Adrenal gland (tissue), 5 donors: ENCODE measurements around the gene CAPN8.

Experiments
- POLR2A ChIP-seq, 2 donors: fragments of 450-650 bp; IDR thresholded peaks; one replicate each; pipeline ENCODE4 v1.6.1; 2017; ENCODE audit warnings: antibody characterized with exemption in 2 of 2, mild to moderate bottlenecking in 2 of 2, moderate library complexity in 1 of 2
- TF ChIP-seq, protein P1 (sequence below), 6 experiments: fragments of 450-650 bp in 4 of 6; fragments of 200-600 bp in 2 of 6; sonication (generic) in 1 of 6; IDR thresholded peaks; 1 replicate in 5 of 6; 2 replicates in 1 of 6; pipeline versions ENCODE4 v1.5.1 to v1.8.0; 2016 to 2021; ENCODE audit warnings: antibody characterized with exemption in 6 of 6, mild to moderate bottlenecking in 2 of 6, moderate library complexity in 1 of 6
- donor health status: DM: no; HTN: no; CAD: no.

DNA sequence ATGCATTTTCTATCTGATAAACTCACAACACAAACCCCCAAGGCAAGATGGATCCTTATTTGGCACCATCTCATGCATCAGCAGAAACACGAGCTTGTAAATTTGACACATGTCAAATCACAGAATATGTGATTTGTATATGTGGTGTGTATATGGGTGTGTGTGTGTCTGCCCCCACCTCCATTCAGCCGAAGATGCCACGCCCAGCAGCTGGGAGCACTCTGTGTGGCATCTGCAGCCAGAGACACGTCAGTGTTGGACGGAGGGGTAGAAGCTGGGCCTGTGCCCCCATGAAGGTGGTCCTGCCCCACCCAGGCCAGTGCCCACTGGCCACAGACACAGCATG is 108.4 kb downstream of the CAPN8 start:
- TF ChIP-seq, protein P1, sequence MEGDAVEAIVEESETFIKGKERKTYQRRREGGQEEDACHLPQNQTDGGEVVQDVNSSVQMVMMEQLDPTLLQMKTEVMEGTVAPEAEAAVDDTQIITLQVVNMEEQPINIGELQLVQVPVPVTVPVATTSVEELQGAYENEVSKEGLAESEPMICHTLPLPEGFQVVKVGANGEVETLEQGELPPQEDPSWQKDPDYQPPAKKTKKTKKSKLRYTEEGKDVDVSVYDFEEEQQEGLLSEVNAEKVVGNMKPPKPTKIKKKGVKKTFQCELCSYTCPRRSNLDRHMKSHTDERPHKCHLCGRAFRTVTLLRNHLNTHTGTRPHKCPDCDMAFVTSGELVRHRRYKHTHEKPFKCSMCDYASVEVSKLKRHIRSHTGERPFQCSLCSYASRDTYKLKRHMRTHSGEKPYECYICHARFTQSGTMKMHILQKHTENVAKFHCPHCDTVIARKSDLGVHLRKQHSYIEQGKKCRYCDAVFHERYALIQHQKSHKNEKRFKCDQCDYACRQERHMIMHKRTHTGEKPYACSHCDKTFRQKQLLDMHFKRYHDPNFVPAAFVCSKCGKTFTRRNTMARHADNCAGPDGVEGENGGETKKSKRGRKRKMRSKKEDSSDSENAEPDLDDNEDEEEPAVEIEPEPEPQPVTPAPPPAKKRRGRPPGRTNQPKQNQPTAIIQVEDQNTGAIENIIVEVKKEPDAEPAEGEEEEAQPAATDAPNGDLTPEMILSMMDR (IDR thresholded peaks at IDR 0.05), result no peak
- TF ChIP-seq POLR2A (IDR thresholded peaks at IDR 0.05), result no peak
